ENCODE data around the gene PARD6A.

DNA sequence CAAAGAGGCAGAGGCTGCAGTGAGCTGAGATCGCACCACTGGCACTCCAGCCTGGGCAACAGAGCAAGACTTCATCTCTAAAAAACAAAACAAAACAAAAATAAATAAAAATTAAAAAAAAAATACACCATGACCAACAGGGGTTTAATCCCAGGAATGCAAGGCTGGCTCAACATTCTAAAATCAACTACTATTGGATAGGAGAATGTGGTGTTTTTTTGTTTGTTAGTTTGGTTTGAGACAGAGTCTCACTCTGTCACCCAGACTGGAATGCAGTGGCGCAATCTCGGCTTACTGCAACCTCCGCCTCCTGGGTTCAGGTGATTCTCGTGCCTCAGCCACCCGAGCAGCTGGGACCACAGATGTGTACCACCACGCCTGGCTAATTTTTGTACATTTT, 38.5 kb downstream of the PARD6A start:
- TF ChIP-seq, protein P1, sequence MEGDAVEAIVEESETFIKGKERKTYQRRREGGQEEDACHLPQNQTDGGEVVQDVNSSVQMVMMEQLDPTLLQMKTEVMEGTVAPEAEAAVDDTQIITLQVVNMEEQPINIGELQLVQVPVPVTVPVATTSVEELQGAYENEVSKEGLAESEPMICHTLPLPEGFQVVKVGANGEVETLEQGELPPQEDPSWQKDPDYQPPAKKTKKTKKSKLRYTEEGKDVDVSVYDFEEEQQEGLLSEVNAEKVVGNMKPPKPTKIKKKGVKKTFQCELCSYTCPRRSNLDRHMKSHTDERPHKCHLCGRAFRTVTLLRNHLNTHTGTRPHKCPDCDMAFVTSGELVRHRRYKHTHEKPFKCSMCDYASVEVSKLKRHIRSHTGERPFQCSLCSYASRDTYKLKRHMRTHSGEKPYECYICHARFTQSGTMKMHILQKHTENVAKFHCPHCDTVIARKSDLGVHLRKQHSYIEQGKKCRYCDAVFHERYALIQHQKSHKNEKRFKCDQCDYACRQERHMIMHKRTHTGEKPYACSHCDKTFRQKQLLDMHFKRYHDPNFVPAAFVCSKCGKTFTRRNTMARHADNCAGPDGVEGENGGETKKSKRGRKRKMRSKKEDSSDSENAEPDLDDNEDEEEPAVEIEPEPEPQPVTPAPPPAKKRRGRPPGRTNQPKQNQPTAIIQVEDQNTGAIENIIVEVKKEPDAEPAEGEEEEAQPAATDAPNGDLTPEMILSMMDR (IDR thresholded peaks at IDR 0.05) = no peak
- TF ChIP-seq POLR2AphosphoS5 (IDR thresholded peaks at IDR 0.05) = no peak
- no peak for TF ChIP-seq POLR2A (IDR thresholded peaks at IDR 0.05; ENCODE audit: low read depth)
- no peak for TF ChIP-seq EP300 (IDR thresholded peaks at IDR 0.05)
